Fibroblast of pulmonary artery (primary cell): ENCODE data around the gene BANP.
A peak's percentile ranks its signal among the peaks of the same experiment; 100 is the strongest.

Experiments
- DNase-seq: peaks from one replicate; pipeline ENCODE4 v3.0.0-alpha.2; 2010; ENCODE audit warnings: low read depth
- H3K4me3 ChIP-seq: replicated peaks from 2 replicates; pipeline ENCODE4 v1.5.1; 2011; ENCODE audit warnings: low read depth, mild to moderate bottlenecking, control low read depth, low read length, moderate library complexity
- CTCF ChIP-seq: IDR thresholded peaks from 2 replicates; pipeline ENCODE4 v1.5.1; 2011; ENCODE audit warnings: mild to moderate bottlenecking, control low read depth, low read length, inconsistent platforms; ENCODE audit errors: missing control alignments

BANP gene

DNA sequence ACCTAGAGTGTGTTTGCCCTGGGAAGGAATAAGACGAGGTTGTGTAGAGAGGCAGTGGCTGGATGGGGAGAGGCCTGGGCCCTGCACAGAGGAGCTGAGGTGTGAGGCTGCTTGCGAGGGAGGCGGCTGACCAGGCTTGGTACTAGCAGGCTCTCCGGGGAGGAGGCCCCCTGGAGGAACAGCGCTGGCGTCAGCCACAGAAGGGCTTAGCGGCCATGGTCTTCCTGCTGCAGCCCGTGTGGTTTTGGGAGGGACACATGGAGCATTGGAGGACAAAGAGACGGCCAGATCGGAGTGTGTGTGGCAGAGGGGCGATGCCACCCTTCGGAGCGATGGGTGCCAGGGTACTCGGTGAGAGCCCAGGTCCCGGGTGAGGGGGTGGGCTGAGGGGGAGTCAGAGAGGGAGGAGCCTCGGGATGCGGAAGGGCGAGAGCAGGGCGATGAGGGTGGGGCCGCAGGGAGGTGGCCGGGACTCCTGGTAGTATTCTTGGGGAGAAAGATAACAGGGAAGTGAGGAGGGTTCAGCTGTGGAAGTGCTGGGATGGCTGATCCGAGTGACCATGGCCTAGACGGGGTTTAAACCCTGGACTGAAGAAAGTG, 8.3 kb downstream of the BANP start:
- H3K4me3 ChIP-seq = no peak overlapping the region
- TF ChIP-seq CTCF = no peak
- no peak for DNase-seq

DNA sequence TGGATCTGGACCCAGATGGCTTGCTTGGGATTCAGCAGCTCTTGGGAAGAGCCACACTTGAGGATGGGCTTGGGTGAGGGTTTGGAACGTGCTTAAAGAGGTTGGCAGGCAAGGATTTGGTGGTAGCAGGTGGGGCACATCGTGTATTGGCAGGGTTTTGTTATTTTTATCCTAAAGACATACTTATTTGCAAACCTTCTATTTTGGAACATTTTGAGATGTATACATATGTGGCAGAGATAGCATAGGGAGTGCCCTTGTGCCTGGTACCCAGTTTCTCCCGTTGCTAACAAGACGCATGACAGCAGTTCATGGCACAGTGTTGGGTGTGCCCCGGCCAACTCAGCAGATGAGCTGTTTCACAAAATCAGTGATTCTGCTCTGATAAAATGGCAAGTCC, 9.1 kb downstream of the BANP start:
- TF ChIP-seq CTCF = no peak
- no peak for DNase-seq
- no peak overlapping the region for H3K4me3 ChIP-seq

DNA sequence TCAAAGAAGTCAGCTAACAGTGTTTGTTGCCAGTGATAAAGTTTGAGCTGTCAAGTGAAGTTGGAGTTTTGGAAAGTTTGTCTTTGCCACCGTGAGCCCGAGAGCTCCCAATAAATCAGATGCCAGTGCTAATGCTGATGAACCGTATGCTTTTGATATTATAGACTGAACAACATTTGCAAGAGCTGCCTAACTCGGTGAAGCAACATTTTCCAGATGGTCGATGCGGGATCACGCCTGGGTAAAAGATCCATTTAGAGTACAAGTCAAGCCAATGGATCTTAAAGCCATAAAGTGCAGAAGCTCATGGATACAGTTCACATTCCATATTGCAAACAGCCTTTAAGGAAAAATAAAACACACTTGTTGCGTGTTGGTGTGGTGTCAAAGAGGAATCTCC, 9.6 kb downstream of the BANP start:
- TF ChIP-seq CTCF = no peak
- no peak overlapping the region for H3K4me3 ChIP-seq
- no peak for DNase-seq

- no peak for DNase-seq
- TF ChIP-seq CTCF = no peak
- H3K4me3 ChIP-seq = no peak overlapping the region
Measured at GRCh38 chr16:87961623-87962022, 10.4 kb downstream of the BANP start.

- TF ChIP-seq CTCF = no peak
- H3K4me3 ChIP-seq = no peak overlapping the region
Measured at GRCh38 chr16:87963400-87963799, 12.2 kb downstream of the BANP start.

GRCh38 chr16:87964049-87964659, 12.9 kb downstream of the BANP start:
- H3K4me3 ChIP-seq = no peak overlapping the region
- no peak for TF ChIP-seq CTCF
- no peak for DNase-seq

More at GRCh38 chr16:87963400-87963799, 12.2 kb downstream of the BANP start:
- DNase-seq = peak; percentile 91

- no peak for DNase-seq
- no peak overlapping the region for H3K4me3 ChIP-seq
- no peak for TF ChIP-seq CTCF
Measured at GRCh38 chr16:87965417-87965816, 14.2 kb downstream of the BANP start.
